Measurements from ENCODE around the gene SPDYE9. TPM values are rescaled to one million over a fixed set of nuclear protein-coding genes. Genes with fewer than 3 reads are reported as not detected.
"Not testable (repeated sequence)": the region's sequence is repeated elsewhere in the genome, so short reads cannot be mapped to it uniquely, and the experiment has no call there.

SPDYE9 gene, protein sequence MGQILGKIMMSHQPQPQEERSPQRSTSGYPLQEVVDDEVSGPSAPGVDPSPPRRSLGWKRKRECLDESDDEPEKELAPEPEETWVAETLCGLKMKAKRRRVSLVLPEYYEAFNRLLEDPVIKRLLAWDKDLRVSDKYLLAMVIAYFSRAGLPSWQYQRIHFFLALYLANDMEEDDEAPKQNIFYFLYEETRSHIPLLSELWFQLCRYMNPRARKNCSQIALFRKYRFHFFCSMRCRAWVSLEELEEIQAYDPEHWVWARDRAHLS
- total RNA-seq, result not detected

DNA sequence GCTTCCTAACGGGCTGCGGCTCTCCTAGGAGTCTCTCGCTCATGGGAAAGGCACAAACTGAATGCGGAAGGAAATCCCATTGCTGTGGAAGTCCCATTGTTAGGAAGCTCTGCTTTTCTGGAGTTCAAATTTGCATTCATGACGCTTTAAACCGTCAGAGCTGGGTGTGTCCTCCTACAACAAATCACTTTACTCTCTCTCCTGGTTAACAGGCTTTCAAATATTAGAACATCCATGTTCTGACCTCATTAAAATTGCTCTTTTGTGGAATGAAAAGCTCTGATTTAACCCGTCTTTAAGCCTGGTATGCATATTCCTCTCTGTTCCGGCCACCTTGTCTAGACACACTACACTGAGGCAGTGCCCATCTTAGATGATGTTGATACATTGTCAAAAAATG, at the start of gene SPDYE9:
TSS of gene SPDYE9 (minus strand) at position 101 of the 400 bp plus-strand sequence. CDS start 1,800 bp downstream, outside the sequence.
- H3K9me3 ChIP-seq; intact Hi-C loops (cut with DNase I): not testable (repeated sequence)

DNA sequence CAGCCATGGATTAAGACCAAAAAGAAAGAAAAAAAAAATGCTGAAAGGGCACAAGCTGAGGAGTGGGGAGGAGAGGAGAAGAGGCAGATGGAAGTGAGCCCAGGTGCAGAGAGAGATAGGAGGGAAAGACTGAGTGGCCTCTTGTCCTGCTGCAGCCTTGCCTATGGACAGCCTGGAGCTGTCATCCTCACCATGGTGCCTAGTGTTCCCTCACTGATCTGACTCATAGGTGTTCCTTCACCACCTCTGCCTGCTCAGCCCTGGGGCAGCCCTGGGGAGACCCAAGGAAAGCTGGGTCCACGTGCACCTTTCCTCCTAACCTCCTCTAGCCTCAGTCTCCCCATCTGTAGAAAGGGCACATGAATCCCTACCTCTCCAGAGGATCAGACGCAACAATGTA, 49.0 kb upstream of the SPDYE9 start:
- H3K27ac ChIP-seq; H3K27me3 ChIP-seq; H3K4me3 ChIP-seq; H3K36me3 ChIP-seq; intact Hi-C loops (cut with DNase I); DNase-seq (ENCODE audit: extremely low spot score in 2 of 2); H3K9me3 ChIP-seq; H3K4me1 ChIP-seq: not testable (repeated sequence)

More for the DNA sequence above, at the start of gene SPDYE9:
- not testable (repeated sequence) for H3K4me3 ChIP-seq; H3K27me3 ChIP-seq; DNase-seq (ENCODE audit: extremely low spot score in 2 of 2); H3K4me1 ChIP-seq; H3K27ac ChIP-seq; H3K36me3 ChIP-seq

DNA sequence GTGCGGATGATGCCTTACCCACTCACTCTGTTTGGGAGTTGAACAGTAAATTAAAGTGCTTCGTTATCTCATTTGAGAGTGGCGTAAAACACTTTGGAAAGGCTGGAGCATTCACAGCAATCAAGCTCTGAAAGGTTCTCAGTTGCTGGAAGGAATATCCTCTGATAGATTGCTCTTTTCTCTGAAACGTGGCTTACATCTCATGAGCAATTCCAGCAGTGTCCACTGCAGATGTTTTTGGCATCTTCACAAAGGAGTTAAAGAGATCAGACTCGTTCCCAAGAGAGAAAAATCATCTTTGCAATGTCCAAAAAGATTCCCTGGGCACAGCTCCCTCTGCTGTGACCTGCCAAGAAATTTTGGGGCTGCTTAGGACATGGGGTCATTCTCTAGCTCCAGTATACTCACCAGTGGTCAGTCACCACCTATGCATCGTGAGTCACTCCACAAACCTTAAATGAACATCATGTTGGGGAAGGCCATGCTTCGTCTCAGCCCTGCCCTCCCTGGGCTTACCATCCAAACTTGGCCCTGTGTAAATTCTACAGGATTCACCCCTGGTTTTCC, 46.9 kb upstream of the SPDYE9 start:
- H3K36me3 ChIP-seq; intact Hi-C loops (cut with DNase I); DNase-seq (ENCODE audit: extremely low spot score in 2 of 2); H3K4me1 ChIP-seq; H3K27ac ChIP-seq; H3K4me3 ChIP-seq; H3K27me3 ChIP-seq; H3K9me3 ChIP-seq: not testable (repeated sequence)

DNA sequence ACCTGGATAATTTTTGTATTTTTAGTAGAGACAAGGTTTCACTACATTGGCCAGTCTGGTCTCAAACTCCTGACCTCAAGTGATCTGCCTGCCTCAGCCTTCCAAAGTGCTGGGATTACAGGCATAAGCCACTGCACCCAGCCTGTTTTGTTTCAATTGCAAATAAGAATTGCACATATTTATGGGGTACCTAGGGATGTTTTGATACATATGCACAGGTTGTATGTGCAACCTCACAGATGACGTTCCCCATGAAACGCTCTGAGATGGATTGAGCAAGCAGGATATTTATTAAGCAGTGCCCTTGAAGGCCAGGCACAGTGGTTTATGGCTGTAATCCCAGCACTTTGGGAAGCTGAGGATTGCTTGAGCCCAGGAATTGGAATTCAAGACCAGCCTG, 44.8 kb upstream of the SPDYE9 start:
- H3K4me3 ChIP-seq; intact Hi-C loops (cut with DNase I); H3K27me3 ChIP-seq: not testable (repeated sequence)

DNA sequence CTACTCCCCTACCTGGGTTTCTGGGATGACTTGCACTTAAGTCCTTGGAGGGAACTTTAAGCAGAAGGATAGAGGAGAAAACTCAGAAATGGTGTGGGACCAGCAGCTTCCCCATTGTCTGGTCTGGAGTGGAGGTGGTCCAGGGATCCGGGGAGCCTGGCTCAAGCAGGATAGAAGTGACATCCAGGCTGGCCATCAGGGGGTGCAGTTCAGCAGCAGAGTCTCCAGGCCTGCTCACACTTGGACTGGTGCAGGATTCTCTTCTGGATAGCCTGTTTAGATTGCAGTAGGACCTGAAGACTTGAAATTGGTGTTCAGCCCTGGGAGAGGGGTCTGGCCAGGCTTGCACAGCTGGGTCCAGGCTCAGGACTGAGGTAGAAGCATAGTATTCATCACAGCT, 38.3 kb upstream of the SPDYE9 start:
- H3K27me3 ChIP-seq; H3K9me3 ChIP-seq; H3K36me3 ChIP-seq; H3K4me1 ChIP-seq; H3K27ac ChIP-seq; H3K4me3 ChIP-seq; intact Hi-C loops (cut with DNase I); DNase-seq (ENCODE audit: extremely low spot score in 2 of 2): not testable (repeated sequence)

More for the DNA sequence above, 44.8 kb upstream of the SPDYE9 start:
- DNase-seq (ENCODE audit: extremely low spot score in 2 of 2); H3K4me1 ChIP-seq; H3K36me3 ChIP-seq; H3K9me3 ChIP-seq; H3K27ac ChIP-seq: not testable (repeated sequence)

DNA sequence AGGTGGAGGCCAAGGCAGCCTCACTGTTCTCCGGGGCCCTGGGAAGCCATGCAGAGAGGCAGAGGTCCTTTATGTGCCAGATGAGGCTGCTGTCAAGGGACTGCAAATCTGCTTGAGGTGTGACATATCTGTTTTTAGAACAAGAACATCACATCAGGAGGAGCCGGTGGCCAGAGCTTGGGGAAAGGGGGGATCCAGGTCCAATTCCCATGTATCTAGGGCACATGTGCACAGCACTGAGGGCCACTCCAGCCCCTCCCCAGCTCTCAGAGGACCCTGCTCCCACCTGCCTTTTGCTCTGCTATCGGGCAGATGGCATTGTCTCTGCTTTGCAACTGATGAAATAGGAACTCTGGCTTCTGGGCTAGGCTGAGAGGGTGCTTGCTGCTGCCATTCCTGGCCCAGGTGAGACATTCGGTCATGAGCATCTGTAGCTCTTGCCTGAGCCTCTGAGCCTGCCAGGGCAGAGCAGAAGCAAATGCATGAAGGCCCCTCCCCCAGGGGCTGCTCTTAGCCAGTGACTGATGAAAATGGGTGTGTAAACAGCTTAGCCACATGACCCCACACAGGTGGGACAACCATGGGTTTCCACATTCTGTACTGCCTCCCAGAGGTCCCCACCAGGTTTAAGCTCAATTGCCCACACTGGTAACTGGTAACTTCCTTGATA, 37.1 kb upstream of the SPDYE9 start:
- H3K27ac ChIP-seq; H3K4me3 ChIP-seq; intact Hi-C loops (cut with DNase I); H3K36me3 ChIP-seq; H3K4me1 ChIP-seq; H3K9me3 ChIP-seq; H3K27me3 ChIP-seq; DNase-seq (ENCODE audit: extremely low spot score in 2 of 2): not testable (repeated sequence)

DNA sequence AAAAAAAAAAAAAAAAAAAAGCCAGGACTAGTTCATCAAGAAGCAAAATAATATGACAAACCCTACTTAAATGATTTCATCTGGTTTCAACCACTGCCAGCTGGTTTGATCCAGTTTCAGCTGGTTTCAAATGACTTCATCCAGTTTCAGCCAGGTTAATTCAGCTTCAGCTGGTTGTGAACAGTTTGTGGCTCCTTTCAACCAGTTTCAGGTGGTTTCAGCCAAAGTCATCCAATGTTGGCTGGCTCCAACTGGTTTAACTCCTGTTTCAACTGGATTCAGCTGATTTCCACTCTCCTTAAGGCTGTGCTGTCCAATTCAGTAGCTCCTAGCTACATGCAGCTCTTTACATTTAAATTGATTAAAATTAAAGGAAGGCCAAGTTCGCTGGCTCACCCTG, 32.3 kb upstream of the SPDYE9 start:
- DNase-seq (ENCODE audit: extremely low spot score in 2 of 2); intact Hi-C loops (cut with DNase I); H3K9me3 ChIP-seq; H3K27me3 ChIP-seq; H3K27ac ChIP-seq; H3K4me3 ChIP-seq; H3K36me3 ChIP-seq; H3K4me1 ChIP-seq: not testable (repeated sequence)

DNA sequence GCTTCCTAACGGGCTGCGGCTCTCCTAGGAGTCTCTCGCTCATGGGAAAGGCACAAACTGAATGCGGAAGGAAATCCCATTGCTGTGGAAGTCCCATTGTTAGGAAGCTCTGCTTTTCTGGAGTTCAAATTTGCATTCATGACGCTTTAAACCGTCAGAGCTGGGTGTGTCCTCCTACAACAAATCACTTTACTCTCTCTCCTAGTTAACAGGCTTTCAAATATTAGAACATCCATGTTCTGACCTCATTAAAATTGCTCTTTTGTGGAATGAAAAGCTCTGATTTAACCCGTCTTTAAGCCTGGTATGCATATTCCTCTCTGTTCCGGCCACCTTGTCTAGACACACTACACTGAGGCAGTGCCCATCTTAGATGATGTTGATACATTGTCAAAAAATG, 28.0 kb downstream of the SPDYE9 start, which contains the start of gene SPDYE11:
TSS of gene SPDYE11 (minus strand) at position 101 of the 400 bp plus-strand sequence. CDS start 1,800 bp downstream, outside the sequence.
- H3K27me3 ChIP-seq; H3K9me3 ChIP-seq; H3K36me3 ChIP-seq; DNase-seq (ENCODE audit: extremely low spot score in 2 of 2); H3K4me1 ChIP-seq; H3K4me3 ChIP-seq; H3K27ac ChIP-seq; intact Hi-C loops (cut with DNase I): not testable (repeated sequence)

DNA sequence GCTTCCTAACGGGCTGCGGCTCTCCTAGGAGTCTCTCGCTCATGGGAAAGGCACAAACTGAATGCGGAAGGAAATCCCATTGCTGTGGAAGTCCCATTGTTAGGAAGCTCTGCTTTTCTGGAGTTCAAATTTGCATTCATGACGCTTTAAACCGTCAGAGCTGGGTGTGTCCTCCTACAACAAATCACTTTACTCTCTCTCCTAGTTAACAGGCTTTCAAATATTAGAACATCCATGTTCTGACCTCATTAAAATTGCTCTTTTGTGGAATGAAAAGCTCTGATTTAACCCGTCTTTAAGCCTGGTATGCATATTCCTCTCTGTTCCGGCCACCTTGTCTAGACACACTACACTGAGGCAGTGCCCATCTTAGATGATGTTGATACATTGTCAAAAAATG, 56.2 kb downstream of the SPDYE9 start, which contains the start of gene SPDYE8:
TSS of gene SPDYE8 (minus strand) at position 101 of the 400 bp plus-strand sequence. CDS start 1,800 bp downstream, outside the sequence.
- H3K4me1 ChIP-seq; H3K27me3 ChIP-seq; intact Hi-C loops (cut with DNase I); H3K27ac ChIP-seq; H3K4me3 ChIP-seq; DNase-seq (ENCODE audit: extremely low spot score in 2 of 2); H3K36me3 ChIP-seq; H3K9me3 ChIP-seq: not testable (repeated sequence)

Small RNAs within 50 kb of the gene (small RNA-seq; reads per million reads assigned to genes)
- gene RF00019, result not detected

Other genes starting within 250 kb of the SPDYE9 start
- gene POM121, start 160.9 kb downstream of the SPDYE9 start, total RNA-seq, result 21.9 TPM
- gene TRIM74, start 116.6 kb downstream of the SPDYE9 start, total RNA-seq, result not detected
- not detected for gene SPDYE8, start 56.3 kb downstream of the SPDYE9 start, total RNA-seq
- not detected for gene SPDYE11, start 28.1 kb downstream of the SPDYE9 start, total RNA-seq
- 25.3 TPM for gene NSUN5, start 222.8 kb upstream of the SPDYE9 start, total RNA-seq
- not detected for gene TRIM50, start 242.0 kb upstream of the SPDYE9 start, total RNA-seq
- gene FKBP6, start 242.1 kb upstream of the SPDYE9 start, total RNA-seq, result not detected